Cortex of kidney (tissue), 1 donor: ENCODE results near the gene GOLGA6L22.
"Not testable (repeated sequence)": the region's sequence is repeated elsewhere in the genome, so short reads cannot be mapped to it uniquely, and the experiment has no call there.

ENCODE experiments used
- DNase-seq: peaks from one replicate; lab custom pipeline; 2025; lab: John Stamatoyannopoulos, UW

The GOLGA6L22 gene

GRCh38 chr15:22458603-22459002, at the start of gene GOLGA6L22:
Gene GOLGA6L22, plus strand, starts transcription at chr15:22458903. Its CDS starts 91 bp downstream, at chr15:22458994.
- DNase-seq = not testable (repeated sequence)

GRCh38 chr15:22417288-22417687, 41.4 kb upstream of the GOLGA6L22 start:
- DNase-seq = not testable (repeated sequence)

GRCh38 chr15:22417795-22418194, 40.9 kb upstream of the GOLGA6L22 start:
- DNase-seq = not testable (repeated sequence)

GRCh38 chr15:22418212-22418611, 40.5 kb upstream of the GOLGA6L22 start:
- not testable (repeated sequence) for DNase-seq

- DNase-seq = not testable (repeated sequence)
Measured at GRCh38 chr15:22418666-22419065, 40.0 kb upstream of the GOLGA6L22 start.

DNA sequence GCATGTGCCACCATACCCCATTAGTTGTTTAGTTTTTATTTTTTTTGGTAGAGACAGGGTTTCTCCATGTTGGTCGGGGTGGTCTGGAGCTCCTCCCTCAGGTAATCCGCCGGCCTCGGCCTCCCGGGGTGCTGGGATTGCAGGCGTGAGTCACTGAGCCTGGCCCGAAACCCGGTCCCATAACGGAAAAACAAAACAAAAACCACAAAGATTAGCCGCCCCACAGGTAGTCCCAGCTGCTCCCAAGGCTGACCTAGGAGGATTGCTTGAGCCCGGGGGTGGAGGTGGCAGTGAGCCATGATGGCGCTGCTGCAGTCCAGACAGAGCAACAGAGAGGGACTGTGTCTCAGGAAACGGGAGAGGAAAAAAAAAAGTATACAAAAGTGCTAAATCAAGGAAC, 38.4 kb upstream of the GOLGA6L22 start:
- not testable (repeated sequence) for DNase-seq

- not testable (repeated sequence) for DNase-seq
Measured at GRCh38 chr15:22429426-22429825, 29.3 kb upstream of the GOLGA6L22 start.

DNA sequence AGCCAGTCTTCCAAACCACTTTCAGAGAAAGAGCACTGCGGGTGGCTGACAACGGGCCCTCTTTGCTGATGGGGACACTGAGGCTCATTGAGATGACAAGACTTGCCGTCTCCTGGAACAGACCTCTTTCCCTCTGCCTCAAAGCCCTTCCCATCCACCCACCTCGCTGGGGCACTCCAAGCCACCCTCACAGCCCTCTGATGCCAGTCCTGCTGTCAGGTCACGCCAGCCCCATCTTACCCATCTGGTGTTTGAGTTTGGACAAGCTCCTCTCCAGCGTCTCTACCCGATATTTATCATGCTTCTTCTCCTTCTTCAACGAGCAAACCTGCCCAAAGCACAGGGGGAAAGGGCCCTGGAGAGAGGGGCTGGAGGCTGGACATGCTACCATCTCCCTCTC, 27.0 kb upstream of the GOLGA6L22 start:
- not testable (repeated sequence) for DNase-seq

DNA sequence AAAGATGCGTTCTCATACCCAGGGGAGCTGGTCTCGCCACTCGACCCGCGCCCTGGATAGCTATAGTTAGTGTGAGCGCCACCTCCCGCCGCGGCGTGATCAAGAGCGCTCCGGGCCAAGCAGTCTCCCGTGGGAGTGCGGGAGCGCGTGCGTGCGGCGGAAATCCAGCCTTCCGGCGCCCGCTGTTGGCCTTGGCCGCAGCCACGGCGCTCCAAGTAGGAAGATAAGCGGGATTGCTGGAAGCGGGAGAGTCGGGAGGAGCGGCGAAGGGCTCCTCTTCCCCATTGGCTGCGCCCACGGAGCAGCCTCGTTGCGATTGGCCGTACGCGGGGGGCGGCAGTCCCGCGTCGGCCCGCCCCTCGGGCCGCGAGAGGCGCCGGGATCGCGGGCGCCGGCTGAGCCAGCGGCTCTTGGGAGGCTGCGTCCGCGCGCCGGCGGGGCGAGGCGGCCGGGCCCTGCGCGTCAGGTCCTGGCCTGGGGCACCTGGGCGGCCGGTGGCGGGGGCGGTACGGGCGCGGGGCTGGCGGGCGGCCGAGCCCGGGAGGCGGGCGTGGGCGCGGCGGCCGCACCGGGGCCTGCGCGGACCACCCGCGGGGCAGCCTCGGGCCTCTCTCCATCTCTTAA, 35.9 kb downstream of the GOLGA6L22 start:
- not testable (repeated sequence) for DNase-seq

DNA sequence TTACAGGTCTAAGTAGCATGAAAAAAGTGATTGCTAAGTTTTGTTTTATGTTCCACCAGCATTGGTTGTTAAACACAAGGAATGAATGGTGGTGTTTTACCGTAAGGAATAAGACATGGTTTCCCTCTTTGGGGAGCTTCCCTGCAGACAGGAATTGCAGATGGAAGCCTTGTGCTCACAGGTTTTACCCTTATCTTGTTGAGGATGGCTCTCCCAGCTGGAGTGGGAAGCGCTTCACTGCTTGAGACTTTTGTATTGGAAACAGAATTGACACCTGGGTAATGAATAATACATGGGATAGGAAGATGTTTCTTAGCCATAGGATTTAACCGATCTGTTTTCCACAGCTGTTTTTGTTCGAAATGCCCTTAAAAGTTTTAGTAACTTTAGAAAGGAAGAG, 38.5 kb downstream of the GOLGA6L22 start:
- not testable (repeated sequence) for DNase-seq

DNA sequence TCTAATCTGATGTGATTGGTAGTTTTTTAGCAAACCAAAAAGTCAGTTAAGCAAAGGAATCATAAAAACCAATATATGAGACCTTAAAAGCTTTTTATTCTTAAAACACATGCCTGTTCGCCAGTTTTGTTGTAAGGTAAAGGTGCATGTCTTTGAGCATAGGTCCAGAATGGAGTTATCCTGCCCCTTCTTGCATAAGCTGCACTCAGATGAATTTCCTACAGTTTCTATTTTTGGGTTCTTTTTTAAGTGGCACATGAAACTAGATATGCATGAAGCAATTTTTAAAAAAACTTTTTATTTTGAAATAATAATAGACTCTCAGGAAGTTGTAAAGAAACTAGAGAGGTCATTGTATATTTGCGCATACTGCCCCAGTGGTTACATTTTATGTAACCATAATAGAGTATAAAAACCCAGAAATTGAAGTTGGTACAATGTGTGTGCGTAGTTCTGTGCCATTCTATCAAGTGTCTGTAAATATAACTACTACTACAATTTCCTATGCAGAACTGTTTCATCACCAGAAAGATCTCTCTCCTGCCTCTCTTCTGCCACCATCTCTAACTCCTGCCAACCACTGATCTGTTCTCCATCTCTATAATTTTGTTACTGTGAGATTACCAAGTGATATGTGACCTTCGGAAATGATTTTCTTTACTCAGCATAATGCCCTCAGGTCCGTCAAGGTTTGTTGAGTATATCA, 39.7 kb downstream of the GOLGA6L22 start:
- not testable (repeated sequence) for DNase-seq

DNA sequence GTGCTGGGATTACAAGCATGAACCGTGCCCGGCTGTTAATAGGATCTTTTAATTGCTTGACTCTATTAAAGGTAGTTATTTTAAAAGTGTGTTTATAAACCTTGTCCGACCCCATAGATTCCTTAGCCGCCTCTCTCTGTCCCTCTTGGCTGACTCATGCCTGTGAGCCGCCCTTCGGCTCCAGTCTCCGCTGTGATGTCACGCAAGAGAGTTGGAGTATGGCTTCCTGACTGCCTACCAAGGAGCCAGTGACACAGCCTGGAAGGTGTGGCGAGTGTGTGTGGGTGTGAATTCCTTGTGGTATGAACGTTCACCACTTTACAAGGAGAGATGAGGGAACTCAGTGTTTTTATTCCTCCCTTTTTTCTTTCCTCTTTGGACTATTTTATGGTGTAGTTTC, 43.6 kb downstream of the GOLGA6L22 start:
- DNase-seq = not testable (repeated sequence)

GRCh38 chr15:22506959-22507358, 48.3 kb downstream of the GOLGA6L22 start:
- DNase-seq = not testable (repeated sequence)

DNA sequence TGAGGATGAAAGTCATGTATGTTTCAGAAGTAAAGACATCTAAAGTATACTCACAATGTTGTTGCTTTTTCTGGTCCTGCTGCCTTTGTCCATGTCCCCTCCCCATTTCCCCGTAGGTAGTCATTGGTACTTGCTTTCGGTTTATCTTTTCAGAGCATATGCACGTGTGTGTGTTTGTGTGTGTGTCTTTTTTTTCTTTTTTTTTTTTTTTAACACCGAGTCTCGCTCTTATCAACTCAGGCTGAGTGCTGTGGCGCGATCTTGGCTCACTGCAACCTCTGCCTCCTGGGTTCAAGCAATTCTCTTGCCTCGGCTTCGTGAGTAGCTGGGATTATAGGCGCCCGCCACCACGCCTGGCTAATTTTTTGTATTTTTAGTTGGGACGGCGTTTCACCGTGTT, 57.4 kb downstream of the GOLGA6L22 start:
- not testable (repeated sequence) for DNase-seq
